Endothelial cell of umbilical vein (primary cell): ENCODE results near the gene GLRX5.

ENCODE experiments used
- CTCF ChIP-seq, 2 donors: IDR thresholded peaks; 1 replicate in 1 of 2; 2 replicates in 1 of 2; pipeline ENCODE4 v1.5.1; 2011; ENCODE audit warnings: low read length in 2 of 2, mild to moderate bottlenecking in 2 of 2, moderate library complexity in 2 of 2, control low read depth in 1 of 2, inconsistent platforms in 1 of 2, low read depth in 1 of 2; ENCODE audit not compliant: insufficient read depth in 1 of 2; ENCODE audit errors: extremely low read depth in 1 of 2
- EZH2 ChIP-seq: IDR thresholded peaks from 2 replicates; pipeline ENCODE4 v1.6.1; 2012; ENCODE audit warnings: borderline replicate concordance, low read depth, mild to moderate bottlenecking, moderate library complexity, low read length, inconsistent platforms; ENCODE audit not compliant: severe bottlenecking
- FOS ChIP-seq: IDR thresholded peaks from 2 replicates; pipeline ENCODE4 v1.6.1; 2011; ENCODE audit warnings: mild to moderate bottlenecking, low read length, moderate library complexity, borderline replicate concordance; ENCODE audit not compliant: insufficient read depth
- MAX ChIP-seq: IDR thresholded peaks from 2 replicates; pipeline ENCODE4 v1.6.1; 2011; ENCODE audit not compliant: insufficient read depth, insufficient read length
- POLR2A ChIP-seq: IDR thresholded peaks from 2 replicates; pipeline ENCODE4 v1.6.1; 2012; ENCODE audit warnings: low read depth, mild to moderate bottlenecking, control low read depth, low read length

DNA sequence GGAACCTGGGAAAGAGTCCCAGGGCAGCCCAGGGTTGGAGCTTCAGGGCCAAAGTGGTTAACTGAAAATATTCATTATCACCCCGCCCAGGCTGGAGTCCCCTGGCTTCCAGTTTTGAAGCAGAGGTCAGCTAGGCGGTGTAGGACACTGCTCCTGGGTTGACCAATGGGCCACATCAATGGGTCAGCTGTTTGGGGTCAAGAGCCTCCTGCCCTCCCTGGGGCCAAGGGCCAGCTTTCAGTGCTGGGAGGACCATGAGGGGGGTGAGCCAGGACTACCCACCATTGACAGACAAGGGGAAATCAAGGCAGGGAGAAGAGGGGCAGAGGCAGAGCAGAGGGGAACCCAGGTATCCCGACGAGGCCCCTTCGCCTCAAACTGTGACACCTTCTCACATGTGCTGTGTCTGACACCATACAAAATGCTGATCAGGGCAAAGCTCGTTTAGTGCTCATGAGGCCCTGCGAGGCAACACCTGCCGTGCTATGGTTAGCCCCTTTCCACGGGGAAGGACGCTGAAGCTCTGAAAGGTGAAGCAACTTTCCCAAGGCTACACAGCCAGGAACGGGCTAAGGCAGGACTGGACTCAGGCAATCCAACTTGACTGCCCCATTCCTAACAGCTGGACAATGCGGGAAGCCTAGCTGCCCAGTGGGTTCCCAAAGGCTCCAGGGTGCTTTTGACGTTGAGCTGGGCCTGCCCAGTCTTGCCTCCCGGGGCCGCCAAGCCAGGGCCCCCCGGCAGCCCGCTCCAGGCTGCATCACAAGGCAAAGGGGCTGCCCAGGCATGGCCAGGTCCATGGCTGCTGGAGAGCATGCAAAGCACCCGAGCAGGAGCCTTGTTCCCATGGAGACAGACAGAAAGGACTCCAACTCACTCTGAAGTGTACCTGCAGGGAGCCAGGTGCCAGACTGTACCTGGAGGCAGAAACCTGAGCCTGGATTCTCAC lies 20.4 kb upstream of the GLRX5 start:
- TF ChIP-seq CTCF (IDR thresholded peaks at IDR 0.05; ENCODE audit: extremely low read depth in 1 of 2, insufficient read depth in 1 of 2, low read depth in 1 of 2, low read length in 2 of 2) (no peak), POLR2A (no peak), FOS (no peak), MAX (no peak), EZH2 (no peak)
